IMR-90 (cell line): ENCODE measurements around the gene KIAA0825. TPM values are rescaled to one million over a fixed set of nuclear protein-coding genes. Genes with fewer than 3 reads are reported as not detected.

Experiments
- ATAC-seq: fragments of 200-7000 bp; cut with Tn5 transposase; 2 replicates; pipeline ENCODE4 v1.9.1; 2020; ENCODE audit warnings: low read depth, mild to moderate bottlenecking, moderate library complexity
- BruUV-seq: library from RNA; stranded (reverse); fragments of 400-500 nt; replicated peaks from 2 replicates; lab custom pipeline; 2021; lab: Mats Ljungman, UMichigan
- CTCF ChIA-PET: fragments of 300-600 bp; formaldehyde crosslinking; extraction: SDS; loops from one replicate; lab custom pipeline; 2021; ENCODE audit warnings: antibody characterized with exemption; lab: Yijun Ruan, JAX
- POLR2A ChIA-PET: fragments of 300-600 bp; sonication (Branson Sonifier 250); formaldehyde crosslinking; loops from one replicate; lab custom pipeline; 2022; ENCODE audit warnings: antibody characterized with exemption; ENCODE audit not compliant: unreplicated experiment; lab: Charles Lee
- DNase-seq: peaks from one replicate; pipeline ENCODE4 v3.0.0; 2013
- H2AFZ ChIP-seq: replicated peaks from 2 replicates; pipeline ENCODE3; 2013; ENCODE audit warnings: low read length, mild to moderate bottlenecking; ENCODE audit not compliant: poor library complexity
- H2AK5ac ChIP-seq: 2 replicates; pipeline ENCODE4 v1.6.1; 2013; ENCODE audit warnings: low read depth, low read length, inconsistent platforms
- H2AK9ac ChIP-seq: replicated peaks from 2 replicates; pipeline ENCODE3; 2013; ENCODE audit warnings: mild to moderate bottlenecking, low read depth, low read length, moderate library complexity; ENCODE audit not compliant: poor library complexity
- H2BK120ac ChIP-seq: 2 replicates; pipeline ENCODE4 v1.6.1; 2013; ENCODE audit warnings: low read depth, low read length, inconsistent platforms
- H2BK15ac ChIP-seq: 3 replicates; pipeline ENCODE4 v1.6.1; 2013; ENCODE audit warnings: low read depth, low read length, inconsistent platforms
- H2BK20ac ChIP-seq: 2 replicates; pipeline ENCODE4 v1.6.1; 2013; ENCODE audit warnings: low read depth, mild to moderate bottlenecking, inconsistent platforms, low read length, moderate library complexity
- H2BK5ac ChIP-seq: 2 replicates; pipeline ENCODE4 v1.6.1; 2013; ENCODE audit warnings: mild to moderate bottlenecking, low read depth, low read length, inconsistent platforms; ENCODE audit not compliant: poor library complexity, severe bottlenecking
- H3K14ac ChIP-seq: replicated peaks from 2 replicates; pipeline ENCODE4 v1.6.1; 2013; ENCODE audit warnings: low read depth, low read length, inconsistent platforms
- H3K18ac ChIP-seq: 2 replicates; pipeline ENCODE4 v1.6.1; 2013; ENCODE audit warnings: low read depth, low read length, control low read depth
- H3K23ac ChIP-seq: 2 replicates; pipeline ENCODE4 v1.6.1; 2013; ENCODE audit warnings: low read depth, low read length, inconsistent platforms
- H3K27ac ChIP-seq: 2 replicates; pipeline ENCODE4 v1.5.1; 2013; ENCODE audit warnings: mild to moderate bottlenecking, control low read depth, low read length; ENCODE audit not compliant: insufficient read depth
- H3K27me3 ChIP-seq: 2 replicates; pipeline ENCODE4 v1.6.1; 2013; ENCODE audit warnings: low read length; ENCODE audit not compliant: control insufficient read depth, insufficient read depth
- H3K36me3 ChIP-seq: 2 replicates; pipeline ENCODE4 v1.6.1; 2013; ENCODE audit warnings: low read length, mixed read lengths; ENCODE audit not compliant: control insufficient read depth, insufficient read depth
- H3K4ac ChIP-seq: 2 replicates; pipeline ENCODE4 v1.6.1; 2013; ENCODE audit warnings: low read depth, low read length, inconsistent platforms
- H3K4me1 ChIP-seq: 2 replicates; pipeline ENCODE4 v1.6.1; 2013; ENCODE audit warnings: low read length, mixed read lengths; ENCODE audit not compliant: control insufficient read depth, insufficient read depth
- H3K4me2 ChIP-seq: 2 replicates; pipeline ENCODE4 v1.6.1; 2013; ENCODE audit warnings: low read depth, mild to moderate bottlenecking, control low read depth, low read length, moderate library complexity
- H3K4me3 ChIP-seq: 2 replicates; pipeline ENCODE4 v1.5.1; 2013; ENCODE audit warnings: low read depth, mild to moderate bottlenecking, control low read depth, low read length, moderate library complexity; ENCODE audit not compliant: insufficient read depth
- H3K56ac ChIP-seq: 2 replicates; pipeline ENCODE4 v1.6.1; 2013; ENCODE audit warnings: low read length, inconsistent platforms; ENCODE audit not compliant: insufficient read depth; ENCODE audit errors: extremely low read depth
- H3K79me1 ChIP-seq, 2 experiments: 2 replicates each; pipeline ENCODE4 v1.6.1; 2013; ENCODE audit warnings: low read length in 2 of 2, inconsistent platforms in 1 of 2, low read depth in 1 of 2
- H3K9ac ChIP-seq: 2 replicates; pipeline ENCODE4 v1.6.1; 2013; ENCODE audit warnings: low read depth, low read length, control low read depth
- H3K9me1 ChIP-seq: 2 replicates; pipeline ENCODE4 v1.6.1; 2013; ENCODE audit warnings: low read length, inconsistent platforms; ENCODE audit not compliant: insufficient read depth
- H3K9me3 ChIP-seq: 2 replicates; pipeline ENCODE4 v1.6.1; 2013; ENCODE audit warnings: low read length; ENCODE audit not compliant: control insufficient read depth, insufficient read depth
- H4K20me1 ChIP-seq: 2 replicates; pipeline ENCODE4 v1.6.1; 2013; ENCODE audit warnings: low read length, inconsistent platforms; ENCODE audit not compliant: insufficient read depth
- H4K5ac ChIP-seq: 2 replicates; pipeline ENCODE4 v1.6.1; 2013; ENCODE audit warnings: mild to moderate bottlenecking, low read depth, low read length, control low read depth
- H4K8ac ChIP-seq, 2 experiments: 2 replicates each; pipeline ENCODE4 v1.6.1; 2013; ENCODE audit warnings: low read depth in 2 of 2, low read length in 2 of 2, control low read depth in 1 of 2, inconsistent platforms in 1 of 2
- H4K91ac ChIP-seq: 2 replicates; pipeline ENCODE4 v1.6.1; 2013; ENCODE audit warnings: low read depth, low read length, inconsistent platforms; ENCODE audit not compliant: insufficient read depth
- POLR2A ChIP-seq: IDR thresholded peaks from 2 replicates; pipeline ENCODE4 v1.6.1; 2012; ENCODE audit warnings: mild to moderate bottlenecking, low read depth, low read length
- WGBS, 2 experiments: methylation state at CpG; one replicate each; pipeline versions ENCODE4 v1.1.5 to v1.1.7; 2013; ENCODE audit warnings: missing lambda C conversion rate in 2 of 2; ENCODE audit not compliant: insufficient read length in 1 of 2; ENCODE audit errors: extremely low coverage in 2 of 2; 5-methylcytosine and 5-hydroxymethylcytosine counted together
- dilution Hi-C: fragments of 300-500 bp; cut with HindIII; formaldehyde crosslinking; loops from one replicate; pipeline ENCODE4 v1.14.3; 2018; ENCODE audit warnings: low sequenced_read_pairs; ENCODE audit not compliant: unreplicated experiment
- in situ Hi-C: fragments of 300-500 bp; cut with MboI; formaldehyde crosslinking; loops from 3 replicates; pipeline ENCODE4 v1.14.3; 2019; ENCODE audit warnings: low sequenced_read_pairs, inconsistent platforms, mixed read lengths
- intact Hi-C: fragments of 100-400 bp; cut with micrococcal nuclease; formaldehyde crosslinking; loops from 2 replicates; pipeline ENCODE4 v1.10.0; 2022
- polyA plus RNA-seq, 3 experiments: library from polyadenylated mRNA; depleted of rRNA; stranded (reverse); fragments of >200 nt; gene quantifications; 2 replicates each; pipeline ENCODE4 v1.2.3, GENCODE V29; 2012; ENCODE audit warnings: low replicate concordance in 1 of 3
- total RNA-seq: library from RNA; depleted of rRNA; stranded (reverse); fragments of >200 nt; gene quantifications from 2 replicates; pipeline ENCODE4 v1.2.3, GENCODE V29; 2012

Gene KIAA0825
- total and polyA plus RNA-seq, 2 of the 4 experiments (the other 2 are of a cell fraction) = 0.46 to 1.8 TPM

DNA sequence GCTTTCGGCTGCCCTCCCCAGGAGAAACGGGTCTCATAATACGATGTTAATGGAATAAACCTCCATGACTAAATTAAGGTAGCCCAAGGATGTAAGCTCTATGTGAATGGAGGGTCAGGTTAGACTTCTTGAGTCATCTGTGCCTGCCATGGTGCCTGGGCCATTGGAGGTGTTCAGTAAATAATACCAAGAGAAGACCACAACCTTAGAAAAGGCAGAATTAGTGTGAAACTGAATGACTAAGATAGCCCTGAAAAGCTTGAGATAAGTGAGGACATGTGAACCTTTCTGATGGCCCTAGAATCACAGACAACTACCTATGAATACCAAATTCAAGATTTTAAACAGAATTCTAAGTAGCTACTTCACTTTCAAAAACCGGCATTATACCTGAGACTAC is 160.6 kb downstream of the KIAA0825 start:
- TF ChIP-seq POLR2A = no peak
- Histone ChIP-seq H3K23ac (no peak overlapping the region), H3K4me2 (no peak overlapping the region), H2AK9ac (no peak overlapping the region), H3K79me1 (no peaks in the 10 kb centered on the region), H2BK20ac (no peak overlapping the region), H4K8ac (no peak overlapping the region), H3K9me3 (no peaks in the 10 kb centered on the region), H3K4ac (no peak overlapping the region), H3K36me3 (no peaks in the 10 kb centered on the region), H2BK120ac (no peak overlapping the region), H3K27me3 (no peaks in the 10 kb centered on the region), H3K18ac (no peak overlapping the region), H3K9ac (no peak overlapping the region), H2AK5ac (no peak overlapping the region), H4K20me1 (no peaks in the 10 kb centered on the region), H3K14ac (no peak overlapping the region), H3K4me3 (no peak overlapping the region), H3K56ac (no peak overlapping the region), H4K91ac (no peak overlapping the region), H2AFZ (no peak overlapping the region), H4K5ac (no peak overlapping the region), H3K27ac (no peak overlapping the region), H2BK15ac (no peak overlapping the region), H2BK5ac (no peak overlapping the region), H3K9me1 (no peaks in the 10 kb centered on the region), H3K4me1 (no peaks in the 10 kb centered on the region)
- intact Hi-C loops = no loop called here
- ATAC-seq = no peak
- in situ Hi-C loops = no loop called here
- dilution Hi-C loops = no loop called here
- ChIA-PET POLR2A (no interaction called here), CTCF (no interaction called here)
- BruUV-seq = no TSS peak
- no CpG with 5 or more reads among the region's 4 CpGs for WGBS, 2 experiments
- DNase-seq = no peak
